Measurements from ENCODE around the gene TYW1. TPM values are rescaled to one million over a fixed set of nuclear protein-coding genes. Genes with fewer than 3 reads are reported as not detected.

Gene TYW1
- total and polyA plus RNA-seq, 2 of the 4 experiments (the other 2 are of a cell fraction): 10.7 to 23.7 TPM

GRCh38 chr7:66950311-66950710 lies 46.3 kb upstream of the TYW1 start:
- Histone ChIP-seq H4K5ac (ENCODE audit: low read depth, low read length) (no peak overlapping the region), H3K4me1 (ENCODE audit: control insufficient read depth, insufficient read depth, low read length) (peaks cover 8% of the 10 kb centered on the region), H3K18ac (ENCODE audit: low read depth, low read length) (no peak overlapping the region), H3K4me2 (ENCODE audit: low read depth, low read length) (no peak overlapping the region), H3K23ac (ENCODE audit: low read depth, low read length) (no peak overlapping the region), H3K9me1 (ENCODE audit: insufficient read depth, low read length) (peaks cover 10% of the 10 kb centered on the region; the same call in 1 of the 2 replicates), H3K9me3 (ENCODE audit: control insufficient read depth, insufficient read depth, low read length) (no peaks in the 10 kb centered on the region), H2AFZ (replicated peaks; ENCODE audit: low read length, poor library complexity) (no peak overlapping the region), H3K36me3 (ENCODE audit: control insufficient read depth, insufficient read depth, low read length) (peaks cover 52% of the 10 kb centered on the region), H4K20me1 (ENCODE audit: insufficient read depth, low read length) (0 out of 2 replicates have a peak, but pooled peaks cover 8% of the 10 kb centered on the region), H3K4me3 (ENCODE audit: insufficient read depth, low read depth, low read length) (no peak overlapping the region), H3K27ac (ENCODE audit: insufficient read depth, low read length) (no peak overlapping the region), H3K14ac (replicated peaks; ENCODE audit: low read depth, low read length) (no peak overlapping the region), H3K56ac (ENCODE audit: extremely low read depth, insufficient read depth, low read length) (no peak overlapping the region), H3K9ac (ENCODE audit: low read depth, low read length) (no peak overlapping the region), H2AK9ac (replicated peaks; ENCODE audit: low read depth, low read length, poor library complexity) (no peak overlapping the region), H3K4ac (ENCODE audit: low read depth, low read length) (no peak overlapping the region), H2AK5ac (ENCODE audit: low read depth, low read length) (no peak overlapping the region), H4K8ac (ENCODE audit: low read depth in 2 of 2, low read length in 2 of 2) (no peak overlapping the region), H3K79me1 (ENCODE audit: low read depth in 1 of 2, low read length in 2 of 2) (peaks cover 17 to 46% of the 10 kb centered on the region in 2 experiments), H2BK15ac (ENCODE audit: low read depth, low read length) (no peak overlapping the region), H2BK120ac (ENCODE audit: low read depth, low read length) (no peak overlapping the region), H2BK20ac (ENCODE audit: low read depth, low read length) (no peak overlapping the region), H3K27me3 (ENCODE audit: control insufficient read depth, insufficient read depth, low read length) (no peaks in the 10 kb centered on the region), H2BK5ac (ENCODE audit: low read depth, low read length, poor library complexity, severe bottlenecking) (no peak overlapping the region), H4K91ac (ENCODE audit: insufficient read depth, low read depth, low read length) (no peak overlapping the region)
- WGBS, 2 experiments (ENCODE audit: extremely low coverage in 2 of 2, insufficient read length in 1 of 2): no CpG with 5 or more reads among the region's 3 CpGs
- ATAC-seq (ENCODE audit: low read depth) (no peak), DNase-seq (peak; percentile 20)
- ChIA-PET POLR2A (ENCODE audit: unreplicated experiment) (no interaction called here), CTCF (interaction anchor here (0.7 kb wide), 1 partner anchor 22 kb away, joined by 3 read pairs; no protein-coding TSS in a partner anchor)
- in situ Hi-C loops (cut with MboI; ENCODE audit: low sequenced_read_pairs) (no loop called here), dilution Hi-C loops (cut with HindIII; ENCODE audit: low sequenced_read_pairs, unreplicated experiment) (no loop called here), intact Hi-C loops (cut with micrococcal nuclease) (no loop called here)
- BruUV-seq (replicated peaks): no TSS peak
- TF ChIP-seq RFX5 (IDR thresholded peaks at IDR 0.05; ENCODE audit: low read depth, low read length): no peak
- TF ChIP-seq, protein P1, sequence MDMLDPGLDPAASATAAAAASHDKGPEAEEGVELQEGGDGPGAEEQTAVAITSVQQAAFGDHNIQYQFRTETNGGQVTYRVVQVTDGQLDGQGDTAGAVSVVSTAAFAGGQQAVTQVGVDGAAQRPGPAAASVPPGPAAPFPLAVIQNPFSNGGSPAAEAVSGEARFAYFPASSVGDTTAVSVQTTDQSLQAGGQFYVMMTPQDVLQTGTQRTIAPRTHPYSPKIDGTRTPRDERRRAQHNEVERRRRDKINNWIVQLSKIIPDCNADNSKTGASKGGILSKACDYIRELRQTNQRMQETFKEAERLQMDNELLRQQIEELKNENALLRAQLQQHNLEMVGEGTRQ (IDR thresholded peaks at IDR 0.05; ENCODE audit: low read depth, low read length): no peak
